GM12872 (cell line): ENCODE measurements around the gene DAND5.

Source experiments
- CTCF ChIP-seq: IDR thresholded peaks from 3 replicates; pipeline ENCODE4 v1.5.1; 2011; ENCODE audit warnings: low read depth, mild to moderate bottlenecking, low read length, moderate library complexity; ENCODE audit not compliant: insufficient read depth

The DAND5 gene

GRCh38 chr19:12967907-12968306 is 1.5 kb upstream of the DAND5 start:
- no peak for TF ChIP-seq CTCF

DNA sequence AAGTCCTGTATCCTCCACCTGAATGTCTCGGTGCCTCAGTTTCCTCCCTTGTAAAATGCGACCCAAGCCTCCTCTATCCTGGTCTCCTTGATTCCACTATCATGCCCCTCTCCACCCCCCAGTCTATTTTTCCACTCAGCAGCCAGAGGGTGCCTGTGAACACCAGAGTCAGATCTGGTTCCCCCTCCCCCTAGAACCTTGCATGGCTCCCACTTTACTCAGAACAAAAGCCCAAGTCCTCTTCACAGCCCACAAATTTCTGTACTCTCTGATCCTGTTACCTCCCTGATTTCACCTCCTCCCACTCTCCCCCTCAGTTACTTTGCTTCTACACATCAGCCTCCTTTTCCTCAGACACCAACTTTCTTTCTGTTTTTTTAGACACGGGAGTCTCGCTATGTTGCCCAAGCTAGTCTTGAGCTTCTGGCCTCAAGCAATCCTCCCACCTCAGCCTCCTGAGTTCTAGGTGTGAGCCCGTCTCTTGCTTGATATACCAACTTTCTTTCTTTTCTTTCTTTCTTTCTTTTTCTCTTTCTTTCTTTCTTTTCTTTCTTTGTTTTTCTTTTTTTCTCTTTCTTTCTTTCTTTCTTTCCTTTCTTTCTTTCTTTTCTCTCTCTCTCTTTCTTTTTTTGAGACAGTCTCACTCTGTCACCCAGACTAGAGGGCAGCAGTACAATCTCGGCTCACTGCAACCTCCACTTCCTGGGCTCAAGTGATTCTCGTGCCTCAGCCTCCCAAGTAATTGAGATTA is 869 bp downstream of the DAND5 start:
- no peak for TF ChIP-seq CTCF

- TF ChIP-seq CTCF, result no peak
Measured at GRCh38 chr19:12973236-12973635, 3.9 kb downstream of the DAND5 start.

GRCh38 chr19:12974301-12975220 is 5.2 kb downstream of the DAND5 start:
- no peak for TF ChIP-seq CTCF

DNA sequence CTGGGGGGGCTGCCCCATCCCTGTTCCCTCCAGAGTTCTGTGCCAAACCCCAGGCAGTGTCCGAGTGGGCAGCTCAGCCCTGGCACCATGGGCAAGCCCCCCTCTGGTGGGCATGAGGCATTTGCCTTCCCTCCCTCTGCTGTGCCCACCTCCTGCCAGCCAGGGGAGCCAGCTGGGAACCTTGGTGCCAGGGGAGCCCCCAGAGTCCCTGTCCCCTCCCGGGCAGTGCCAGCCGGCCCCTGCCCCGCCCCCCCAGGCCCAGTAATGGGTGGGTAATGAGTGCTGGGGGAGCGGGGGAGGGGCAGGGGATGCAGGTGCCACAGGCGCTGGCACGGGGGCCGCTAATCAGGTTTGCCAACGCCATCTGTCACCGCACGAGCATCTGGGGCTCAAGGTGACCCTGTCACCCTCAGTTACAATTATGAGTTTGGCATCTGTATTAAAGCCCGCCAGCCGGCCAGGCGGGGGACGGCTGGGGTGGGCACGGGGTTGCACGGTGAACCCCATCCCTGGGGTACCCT is 5.9 kb downstream of the DAND5 start:
- TF ChIP-seq CTCF, result no peak

- TF ChIP-seq CTCF, result no peak
Measured at GRCh38 chr19:12979974-12980373, 10.6 kb downstream of the DAND5 start.

DNA sequence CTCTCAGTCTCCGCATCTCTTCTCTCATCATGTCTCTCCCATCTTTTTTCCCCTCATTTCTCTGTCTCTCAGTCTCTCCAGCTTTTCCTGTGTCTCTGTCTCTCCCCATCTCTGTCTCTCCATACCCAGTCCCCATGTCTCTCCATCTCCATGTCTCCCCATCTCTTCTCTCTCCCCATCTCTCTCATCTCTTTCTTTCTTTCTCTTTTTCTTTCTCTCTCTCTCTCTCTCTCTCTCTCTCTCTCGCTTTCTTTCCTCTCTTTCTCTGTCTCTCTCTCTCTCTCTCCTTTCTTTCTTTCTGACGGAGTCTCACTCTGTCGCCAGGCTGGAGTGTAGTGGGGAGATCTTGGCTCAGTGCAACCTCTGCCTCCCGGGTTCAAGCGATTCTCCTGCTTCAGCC is 13.3 kb downstream of the DAND5 start:
- TF ChIP-seq CTCF, result no peak
